GM13977 (cell line): ENCODE results near the gene ARL13B.
"Not testable (repeated sequence)": the region's sequence is repeated elsewhere in the genome, so short reads cannot be mapped to it uniquely, and the experiment has no call there.

Experiments
- DNase-seq: peaks from one replicate; pipeline ENCODE4 v3.0.0; 2012; ENCODE audit warnings: low spot score
- CTCF ChIP-seq: IDR thresholded peaks from 2 replicates; pipeline ENCODE4 v1.5.1; 2012; ENCODE audit warnings: mild to moderate bottlenecking, control low read depth; ENCODE audit not compliant: insufficient read depth; ENCODE audit errors: extremely low read depth, missing control alignments
- in situ Hi-C: fragments of 300-500 bp; cut with MboI; formaldehyde crosslinking; loops from one replicate; pipeline ENCODE4 v1.12.0; 2022; ENCODE audit warnings: low sequenced_read_pairs, low pct_unique_long_range_greater_than_20kb, mixed read lengths, inconsistent platforms; ENCODE audit not compliant: unreplicated experiment

Gene ARL13B

GRCh38 chr3:94028093-94028837, 48.3 kb downstream of the ARL13B start, which contains the start of gene STX19:
Gene STX19 (minus strand): TSS chr3:94028597. CDS start chr3:94015269, 13,328 bp downstream.
- TF ChIP-seq CTCF: no peak
- in situ Hi-C loops: no loop called here
- DNase-seq: no peak

GRCh38 chr3:94036909-94037507, 57.1 kb downstream of the ARL13B start:
- no peak for DNase-seq
- TF ChIP-seq CTCF: peak; percentile 41

DNA sequence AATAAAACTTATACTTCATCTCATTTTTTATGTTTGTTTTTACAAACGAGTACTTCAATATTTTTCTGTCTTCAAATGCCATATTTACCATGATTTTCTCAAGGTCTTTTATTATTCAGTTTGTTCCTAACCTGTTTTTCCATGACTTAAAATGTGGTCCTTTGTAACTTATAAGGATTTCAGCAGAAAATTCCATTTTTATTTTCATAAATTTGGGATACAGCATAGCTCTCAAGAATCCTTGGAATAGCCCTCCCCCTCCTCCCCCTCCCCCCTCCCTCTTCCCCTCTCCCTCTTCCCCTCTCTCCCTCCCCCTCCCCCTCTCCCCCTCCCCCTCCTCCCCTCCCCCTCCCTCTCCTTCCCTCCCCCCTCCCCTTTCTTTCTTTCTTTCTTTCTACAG, 63.3 kb downstream of the ARL13B start:
- no peak for DNase-seq
- TF ChIP-seq CTCF: no peak

More at GRCh38 chr3:94036909-94037507, 57.1 kb downstream of the ARL13B start:
- in situ Hi-C loops: no loop called here

GRCh38 chr3:94044100-94044936, 64.4 kb downstream of the ARL13B start:
- in situ Hi-C loops, DNase-seq: not testable (repeated sequence)

More for the DNA sequence above, 63.3 kb downstream of the ARL13B start:
- in situ Hi-C loops: no loop called here

GRCh38 chr3:94046533-94046932, 66.6 kb downstream of the ARL13B start:
- no peak for DNase-seq
- in situ Hi-C loops: no loop called here
- no peak for TF ChIP-seq CTCF

GRCh38 chr3:94049267-94049666, 69.3 kb downstream of the ARL13B start:
- in situ Hi-C loops: no loop called here
- no peak for TF ChIP-seq CTCF
- no peak for DNase-seq
